Heart left ventricle (tissue), 16 donors: Measurements from ENCODE around the gene CDK2. TPM values are rescaled to one million over a fixed set of nuclear protein-coding genes. Genes with fewer than 3 reads are reported as not detected.
A peak's percentile ranks its signal among the peaks of the same experiment; 100 is the strongest.

ENCODE experiments used
- ATAC-seq, 4 donors: fragments of 200-7000 bp; cut with Tn5 transposase; one replicate each; pipeline ENCODE4 v1.9.1; 2020 to 2022; ENCODE audit warnings: moderate library complexity in 4 of 4, mild to moderate bottlenecking in 3 of 4, moderate number of reproducible peaks in 1 of 4
- DNase-seq, 5 donors: peaks; one replicate each; pipeline ENCODE4 v3.0.0-alpha.2; 2020
- H3K27ac ChIP-seq, 12 donors: fragments of 200-600 bp; sonication (generic) in 4 of 12; one replicate each; pipeline versions ENCODE4 v1.5.0 to v1.8.0; 2016 to 2022; ENCODE audit warnings: mild to moderate bottlenecking in 2 of 12
- H3K27me3 ChIP-seq, 9 donors: fragments of 200-600 bp; sonication (generic) in 2 of 9; one replicate each; pipeline versions ENCODE4 v1.5.1 to v1.8.0; 2016 to 2022; ENCODE audit warnings: mild to moderate bottlenecking in 3 of 9
- H3K36me3 ChIP-seq, 9 donors: fragments of 200-600 bp; sonication (generic) in 2 of 9; one replicate each; pipeline versions ENCODE4 v1.5.0 to v1.8.0; 2018 to 2022; ENCODE audit warnings: mild to moderate bottlenecking in 2 of 9
- H3K4me1 ChIP-seq, 12 donors: fragments of 200-600 bp; sonication (generic) in 4 of 12; one replicate each; pipeline versions ENCODE4 v1.5.0 to v1.8.0; 2016 to 2022; ENCODE audit warnings: mild to moderate bottlenecking in 3 of 12
- H3K4me3 ChIP-seq, 12 donors: fragments of 200-600 bp; sonication (generic) in 4 of 12; one replicate each; pipeline versions ENCODE4 v1.5.0 to v1.8.0; 2017 to 2022; ENCODE audit warnings: mild to moderate bottlenecking in 9 of 12, moderate library complexity in 4 of 12
- H3K9me3 ChIP-seq, 12 donors: fragments of 200-600 bp; sonication (generic) in 4 of 12; one replicate each; pipeline versions ENCODE4 v1.5.0 to v1.8.0; 2016 to 2022; ENCODE audit warnings: mild to moderate bottlenecking in 1 of 12
- POLR2A ChIP-seq, 2 donors: fragments of 450-650 bp; IDR thresholded peaks; one replicate each; pipeline ENCODE4 v1.6.1; 2017; ENCODE audit warnings: antibody characterized with exemption in 2 of 2, mild to moderate bottlenecking in 2 of 2, moderate library complexity in 2 of 2
- WGBS, 4 donors: extraction: QIAGEN DNeasy Blood & Tissue Kit in 2 of 4; methylation state at CpG; one replicate each; pipeline versions ENCODE4 v1.1.5 to v1.1.7; 2013 to 2018; 5-methylcytosine and 5-hydroxymethylcytosine counted together
- intact Hi-C, 10 donors: fragments of 100-400 bp; cut with DNase I; formaldehyde crosslinking; loops; one replicate each; pipeline versions ENCODE4 v1.11.1 to v1.14.2; 2022
- polyA plus RNA-seq, 2 donors: library from polyadenylated mRNA; stranded (reverse); fragments of 200-250 nt; gene quantifications; one replicate each; pipeline ENCODE4 v1.2.3, GENCODE V29; 2013
- total RNA-seq, 9 donors: library from RNA; depleted of rRNA in 2 of 9; stranded (reverse); fragments of >200 nt in 2 of 9; fragmentation: NEBNext Ultra II Directional in 3 of 9; extraction: Animal tissue kit (Norgen Biotek cat#: 25700) in 3 of 9; gene quantifications; one replicate each; pipeline versions ENCODE4 v1.1.0 to v1.2.4, GENCODE V29; 2016 to 2023
- TF ChIP-seq, protein P1 (sequence below), 12 donors: fragments of 200-600 bp; sonication (generic) in 4 of 12; IDR thresholded peaks; one replicate each; pipeline versions ENCODE4 v1.5.0 to v1.8.0; 2018 to 2022; ENCODE audit warnings: antibody characterized with exemption in 12 of 12, mild to moderate bottlenecking in 5 of 12
- donor health status: ischemic (EF 13 %, LVEDD 7.1; RV severe dilation, severe dysfunction).
- donor health status: healthy with polysubstance abuse.
- donor health status: DM: no; HTN: yes; CAD: no.
- donor health status: DM: no; HTN: no; CAD: no.
- donor health status: ischemic (EF 25% LVEDD 6.9; RV normal size, moderate dysfunction).
- donor health status: ischemic (EF 25% LVEDD 5.7; RV mildly dilated, moderate dysfunction).
- donor health status: healthy.
- donor health status: DM: yes; HTN: yes; CAD: no.
- donor health status: ischemic (EF 35%, LVEDD 5.7; RV mildly dilated, moderate dysfunction).
- donor health status: nonischemic (EF 11% LVEDD 7.7; RV severe dilation, severe dysfunction).
- donor health status: DM: yes; HTN: yes; CAD: no.
- donor health status: PGD.
- donor health status: ischemic (EF 29% LVEDD 5.4; RV normal size, mild dysfunction).
- donor health status: nonischemic (EF 23%, LVEDD 6.1; RV moderate dilation, normal function).

The CDK2 gene
- total and polyA plus RNA-seq, 11 donors, result 3.7 to 23.5 (median 11.3) TPM

DNA sequence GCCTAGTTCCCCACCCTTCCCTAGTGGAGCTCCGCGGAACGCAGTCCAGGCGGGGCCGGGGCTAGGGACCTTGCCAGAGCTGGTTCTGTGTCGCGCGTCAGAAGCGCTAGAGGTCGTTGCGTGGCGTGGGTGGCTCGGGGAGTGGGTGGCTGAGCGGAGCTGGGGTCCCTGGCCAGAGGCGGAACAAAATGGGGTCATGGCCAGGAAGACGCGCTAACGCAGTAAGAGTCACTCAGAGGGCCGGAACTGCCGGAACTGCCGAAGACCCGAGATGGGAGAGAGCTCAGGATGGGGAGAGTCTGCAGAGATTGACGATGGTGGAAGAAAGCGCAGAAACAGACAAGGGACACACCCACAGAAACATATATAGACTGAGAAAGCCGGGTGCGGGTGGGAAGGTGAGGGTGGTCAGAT, 30.9 kb upstream of the CDK2 start:
- DNase-seq (peak in 4 of 5 donors; percentile 49 to 65 (median 58)), ATAC-seq (peak in 2 of 4 donors; percentile 38 to 47)
- no peak for TF ChIP-seq POLR2A (IDR thresholded peaks at IDR 0.05)
- TF ChIP-seq, protein P1, sequence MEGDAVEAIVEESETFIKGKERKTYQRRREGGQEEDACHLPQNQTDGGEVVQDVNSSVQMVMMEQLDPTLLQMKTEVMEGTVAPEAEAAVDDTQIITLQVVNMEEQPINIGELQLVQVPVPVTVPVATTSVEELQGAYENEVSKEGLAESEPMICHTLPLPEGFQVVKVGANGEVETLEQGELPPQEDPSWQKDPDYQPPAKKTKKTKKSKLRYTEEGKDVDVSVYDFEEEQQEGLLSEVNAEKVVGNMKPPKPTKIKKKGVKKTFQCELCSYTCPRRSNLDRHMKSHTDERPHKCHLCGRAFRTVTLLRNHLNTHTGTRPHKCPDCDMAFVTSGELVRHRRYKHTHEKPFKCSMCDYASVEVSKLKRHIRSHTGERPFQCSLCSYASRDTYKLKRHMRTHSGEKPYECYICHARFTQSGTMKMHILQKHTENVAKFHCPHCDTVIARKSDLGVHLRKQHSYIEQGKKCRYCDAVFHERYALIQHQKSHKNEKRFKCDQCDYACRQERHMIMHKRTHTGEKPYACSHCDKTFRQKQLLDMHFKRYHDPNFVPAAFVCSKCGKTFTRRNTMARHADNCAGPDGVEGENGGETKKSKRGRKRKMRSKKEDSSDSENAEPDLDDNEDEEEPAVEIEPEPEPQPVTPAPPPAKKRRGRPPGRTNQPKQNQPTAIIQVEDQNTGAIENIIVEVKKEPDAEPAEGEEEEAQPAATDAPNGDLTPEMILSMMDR (IDR thresholded peaks at IDR 0.05), result peak in 2 of 12 donors; percentile 11 to 29
- WGBS, 4 donors, result 34 to 57% (median 49%) methylated on average over 24 to 26 of the region's 26 CpGs
- intact Hi-C loops, result loop anchor here in 3 of 10 donors (5.0 kb wide), 3 partner anchors 103 to 198 kb away; partner anchors contain the start of genes ORMDL2 (in 1 of the 3) and SARNP (in 1 of the 3)
- Histone ChIP-seq H3K4me1 (peaks cover 0 to 42% (median 18%) of the 10 kb centered on the region in 12 donors), H3K9me3 (no peaks in the 10 kb centered on the region), H3K4me3 (peak overlapping the region in 10 of 12 donors; percentile 10 to 46 (median 31)), H3K36me3 (peaks cover 0 to 27% (median 0%) of the 10 kb centered on the region in 9 donors), H3K27ac (peak overlapping the region in 9 of 12 donors; percentile 27 to 73 (median 60)), H3K27me3 (no peaks in the 10 kb centered on the region)

DNA sequence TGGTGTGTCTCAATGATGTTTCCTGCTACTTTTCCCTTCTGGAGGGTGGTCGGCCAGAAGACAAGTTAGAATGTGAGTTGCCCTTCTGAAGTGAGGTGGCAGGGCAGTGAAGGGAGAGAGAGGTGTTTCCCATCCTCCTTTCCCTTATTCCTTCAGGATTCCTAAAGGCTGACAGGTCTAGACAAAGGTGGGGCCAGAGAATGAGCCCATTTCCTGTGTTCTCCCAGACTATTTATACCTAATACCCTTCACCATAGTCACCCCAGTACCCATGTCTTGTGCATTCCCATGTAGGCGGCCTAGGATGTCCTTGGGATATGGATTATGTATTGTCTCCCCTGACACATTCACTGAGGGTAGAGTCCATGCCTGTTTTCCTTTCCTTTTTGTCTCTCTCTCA, 28.6 kb upstream of the CDK2 start:
- intact Hi-C loops, result loop anchor here in 3 of 10 donors (5.0 kb wide), 3 partner anchors 106 to 201 kb away; partner anchors contain the start of genes ORMDL2 (in 1 of the 3) and SARNP (in 1 of the 3)
- 82 to 94% (median 83%) methylated on average over 2 of the region's 2 CpGs for WGBS, 4 donors

DNA sequence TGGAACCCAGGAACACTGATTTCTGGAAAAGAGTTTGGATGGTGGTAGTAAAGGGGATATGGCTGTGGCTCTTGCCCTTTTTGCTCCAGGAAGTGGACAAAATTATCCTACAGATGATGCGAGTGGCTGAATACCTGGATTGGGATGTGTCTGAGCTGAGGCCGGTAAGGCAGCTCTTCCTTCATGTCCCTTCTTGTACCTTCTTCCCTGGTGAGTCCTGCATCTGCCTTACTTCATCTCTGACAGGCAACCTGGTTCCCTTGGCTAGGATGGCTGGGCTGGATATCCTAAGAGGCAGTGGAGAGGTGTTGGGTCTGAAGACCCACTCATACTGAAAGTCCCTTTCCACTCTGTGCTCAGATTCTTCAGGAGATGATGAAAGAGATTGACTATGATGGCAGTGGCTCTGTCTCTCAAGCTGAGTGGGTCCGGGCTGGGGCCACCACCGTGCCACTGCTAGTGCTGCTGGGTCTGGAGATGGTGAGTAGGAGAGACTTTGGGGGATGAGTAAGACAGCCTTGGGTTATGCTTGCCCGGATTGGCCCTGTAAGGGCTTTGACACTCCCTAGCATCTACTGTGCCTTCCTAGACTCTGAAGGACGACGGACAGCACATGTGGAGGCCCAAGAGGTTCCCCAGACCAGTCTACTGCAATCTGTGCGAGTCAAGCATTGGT, 27.7 kb upstream of the CDK2 start:
- WGBS, 4 donors, result 89 to 97% (median 95%) methylated on average over 8 of the region's 8 CpGs
- Histone ChIP-seq H3K4me3 (no peak overlapping the region), H3K27ac (no peak overlapping the region), H3K9me3 (no peaks in the 10 kb centered on the region), H3K27me3 (no peaks in the 10 kb centered on the region), H3K36me3 (peaks cover 0 to 59% (median 2%) of the 10 kb centered on the region in 9 donors), H3K4me1 (peaks cover 0 to 20% (median 8%) of the 10 kb centered on the region in 12 donors)
- TF ChIP-seq, protein P1 (IDR thresholded peaks at IDR 0.05), result no peak
- TF ChIP-seq POLR2A (IDR thresholded peaks at IDR 0.05), result no peak
- ATAC-seq (no peak), DNase-seq (no peak)
- intact Hi-C loops, result loop anchor here in 3 of 10 donors (5.0 kb wide), 3 partner anchors 107 to 202 kb away; partner anchors contain the start of genes ORMDL2 (in 1 of the 3) and SARNP (in 1 of the 3)

More for the DNA sequence above, 28.6 kb upstream of the CDK2 start:
- Histone ChIP-seq H3K4me3 (no peak overlapping the region), H3K27ac (no peak overlapping the region), H3K4me1 (peaks cover 0 to 30% (median 8%) of the 10 kb centered on the region in 12 donors), H3K36me3 (peaks cover 0 to 49% (median 0%) of the 10 kb centered on the region in 9 donors), H3K27me3 (no peaks in the 10 kb centered on the region), H3K9me3 (no peaks in the 10 kb centered on the region)
- TF ChIP-seq, protein P1 (IDR thresholded peaks at IDR 0.05), result no peak
- no peak for TF ChIP-seq POLR2A (IDR thresholded peaks at IDR 0.05)
- DNase-seq (no peak), ATAC-seq (no peak)
